BJ (cell line): ENCODE results near the gene ZNF559. TPM values are rescaled to one million over a fixed set of nuclear protein-coding genes. Genes with fewer than 3 reads are reported as not detected.

Experiments used
- CTCF ChIA-PET: fragments of 350-600 bp; formaldehyde crosslinking; extraction: SDS; loops from one replicate; lab custom pipeline; 2021; ENCODE audit warnings: antibody characterized with exemption, inconsistent platforms; lab: Yijun Ruan, JAX
- POLR2A ChIA-PET: fragments of 300-600 bp; sonication (Branson Sonifier 250); formaldehyde crosslinking; extraction: SDS; loops from one replicate; lab custom pipeline; 2021; ENCODE audit warnings: antibody characterized with exemption; lab: Charles Lee
- DNase-seq: peaks from one replicate; pipeline ENCODE4 v3.0.0-alpha.2; 2011; ENCODE audit warnings: low read depth
- H3K27me3 ChIP-seq: 2 replicates; pipeline ENCODE4 v1.6.0; 2011; ENCODE audit warnings: low read length; ENCODE audit not compliant: control insufficient read depth, insufficient read depth
- H3K36me3 ChIP-seq: 2 replicates; pipeline ENCODE4 v1.5.1; 2011; ENCODE audit warnings: low read length; ENCODE audit not compliant: control insufficient read depth, insufficient read depth
- H3K4me3 ChIP-seq: 2 replicates; pipeline ENCODE4 v1.5.1; 2011; ENCODE audit warnings: low read depth, mild to moderate bottlenecking, control low read depth, low read length
- polyA plus RNA-seq: library from polyadenylated mRNA; depleted of rRNA; stranded (reverse); fragments of >200 nt; gene quantifications from 2 replicates; pipeline ENCODE4 v1.2.3, GENCODE V29; 2011
- TF ChIP-seq, protein P1 (sequence below): IDR thresholded peaks from 2 replicates; pipeline ENCODE4 v1.5.1; 2011; ENCODE audit warnings: low read depth, mild to moderate bottlenecking, control low read depth, inconsistent platforms, low read length, moderate library complexity; ENCODE audit not compliant: insufficient read depth

ZNF559 gene
- polyA plus RNA-seq, 1 experiment = 8.2 TPM

DNA sequence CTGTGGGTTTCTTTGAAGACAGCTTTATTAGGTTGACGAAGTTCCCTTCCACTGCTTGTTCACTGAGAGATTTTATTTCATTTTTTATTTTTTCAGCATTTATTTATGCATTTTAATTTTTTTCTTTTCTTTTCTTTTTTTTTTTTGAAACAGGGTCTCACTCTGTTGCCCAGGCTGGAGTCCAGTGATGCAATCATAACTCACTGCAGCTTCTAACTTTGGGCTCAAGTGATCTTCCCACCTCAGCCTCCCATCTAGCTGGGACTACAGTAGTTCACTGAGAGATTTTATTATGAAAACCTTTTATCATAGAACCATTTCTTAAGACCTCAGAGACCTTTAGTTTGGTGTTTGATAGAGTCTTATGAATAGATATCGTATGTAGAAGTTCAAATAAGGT, 28.5 kb downstream of the ZNF559 start:
- TF ChIP-seq, protein P1, sequence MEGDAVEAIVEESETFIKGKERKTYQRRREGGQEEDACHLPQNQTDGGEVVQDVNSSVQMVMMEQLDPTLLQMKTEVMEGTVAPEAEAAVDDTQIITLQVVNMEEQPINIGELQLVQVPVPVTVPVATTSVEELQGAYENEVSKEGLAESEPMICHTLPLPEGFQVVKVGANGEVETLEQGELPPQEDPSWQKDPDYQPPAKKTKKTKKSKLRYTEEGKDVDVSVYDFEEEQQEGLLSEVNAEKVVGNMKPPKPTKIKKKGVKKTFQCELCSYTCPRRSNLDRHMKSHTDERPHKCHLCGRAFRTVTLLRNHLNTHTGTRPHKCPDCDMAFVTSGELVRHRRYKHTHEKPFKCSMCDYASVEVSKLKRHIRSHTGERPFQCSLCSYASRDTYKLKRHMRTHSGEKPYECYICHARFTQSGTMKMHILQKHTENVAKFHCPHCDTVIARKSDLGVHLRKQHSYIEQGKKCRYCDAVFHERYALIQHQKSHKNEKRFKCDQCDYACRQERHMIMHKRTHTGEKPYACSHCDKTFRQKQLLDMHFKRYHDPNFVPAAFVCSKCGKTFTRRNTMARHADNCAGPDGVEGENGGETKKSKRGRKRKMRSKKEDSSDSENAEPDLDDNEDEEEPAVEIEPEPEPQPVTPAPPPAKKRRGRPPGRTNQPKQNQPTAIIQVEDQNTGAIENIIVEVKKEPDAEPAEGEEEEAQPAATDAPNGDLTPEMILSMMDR = no peak
- POLR2A ChIA-PET = no interaction called here
- Histone ChIP-seq H3K4me3 (no peak overlapping the region), H3K27me3 (no peaks in the 10 kb centered on the region), H3K36me3 (no peaks in the 10 kb centered on the region)
- DNase-seq = no peak
- CTCF ChIA-PET = no interaction called here

DNA sequence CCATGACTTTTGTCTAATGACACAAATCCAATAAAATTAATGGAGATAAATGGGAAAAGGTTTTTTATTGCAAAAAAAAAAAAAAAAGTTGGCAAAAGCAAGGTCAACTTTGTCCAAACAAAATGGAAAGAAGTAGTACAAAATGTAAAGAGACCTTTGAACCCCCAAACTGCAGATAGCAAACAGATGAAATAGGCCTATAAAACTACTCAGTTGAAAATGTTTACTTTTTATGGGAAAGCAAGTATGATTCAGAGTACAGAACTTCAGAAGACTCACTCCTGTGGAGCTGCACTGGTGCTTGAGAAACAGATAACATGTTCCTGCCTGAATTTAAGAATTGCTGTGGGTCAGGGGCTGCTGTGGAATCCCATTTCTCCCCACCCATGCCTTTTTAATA, 29.0 kb downstream of the ZNF559 start:
- CTCF ChIA-PET = no interaction called here
- POLR2A ChIA-PET = no interaction called here
- no peaks in the 10 kb centered on the region for H3K36me3 ChIP-seq
- DNase-seq = no peak
- TF ChIP-seq, protein P1 = no peak
- no peak overlapping the region for H3K4me3 ChIP-seq
- H3K27me3 ChIP-seq = no peaks in the 10 kb centered on the region

DNA sequence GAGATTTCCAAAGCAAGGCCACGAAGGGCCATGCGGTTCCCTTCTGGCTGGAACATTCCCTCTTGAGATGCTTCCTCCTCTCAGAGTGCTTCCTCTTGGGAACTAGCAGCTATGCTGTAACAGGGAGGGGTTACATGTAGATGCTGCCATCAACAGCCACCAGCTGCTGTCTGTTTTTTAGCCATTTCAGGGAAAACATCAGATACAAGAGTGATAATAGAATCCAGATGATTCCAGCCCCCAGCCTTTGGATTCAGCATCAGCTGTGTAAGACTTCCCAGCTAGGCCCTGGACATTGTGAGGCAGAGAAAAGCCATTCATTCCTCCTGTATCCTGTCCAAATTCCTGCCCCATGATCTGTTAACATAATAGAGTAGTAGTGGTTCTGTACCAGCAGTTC, 30.7 kb downstream of the ZNF559 start:
- CTCF ChIA-PET = no interaction called here
- TF ChIP-seq, protein P1 = no peak

DNA sequence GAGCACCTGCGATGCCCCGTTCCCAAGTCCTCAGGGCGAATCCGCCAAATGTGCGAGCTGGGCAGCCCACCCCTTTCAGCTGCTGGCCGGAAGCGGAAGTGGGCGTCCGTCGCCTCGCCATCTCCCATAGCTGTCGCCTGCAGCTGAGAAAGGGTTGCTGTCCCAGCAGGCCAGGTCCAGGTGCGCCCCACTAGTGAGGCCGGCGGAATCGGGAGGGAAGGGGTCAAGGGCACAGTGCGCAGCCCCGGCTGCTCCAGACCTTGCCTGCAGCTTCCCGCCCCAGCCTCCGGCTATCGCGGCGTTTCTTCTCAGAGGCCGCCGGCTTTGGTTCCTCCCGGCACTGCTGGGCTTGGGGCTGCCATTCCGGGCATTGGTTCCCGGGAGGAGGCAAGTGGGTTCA, 38.9 kb downstream of the ZNF559 start, which contains the start of gene ZNF177:
TSS of gene ZNF177 (plus strand) at position 109 of the 400 bp plus-strand sequence. CDS start 15,299 bp downstream, outside the sequence.
- CTCF ChIA-PET = no interaction called here
- DNase-seq = no peak
- no peaks in the 10 kb centered on the region for H3K27me3 ChIP-seq
- H3K36me3 ChIP-seq = no peaks in the 10 kb centered on the region; the same call in 1 of the 2 replicates
- TF ChIP-seq, protein P1 = no peak
- H3K4me3 ChIP-seq = peak within 1 kb of the TSS; percentile 41
- POLR2A ChIA-PET = interaction anchor here (0.6 kb wide), 1 partner anchor 888 kb away, joined by 8 read pairs; no protein-coding TSS in a partner anchor

More for the DNA sequence above, 30.7 kb downstream of the ZNF559 start:
- POLR2A ChIA-PET = no interaction called here
- Histone ChIP-seq H3K27me3 (no peaks in the 10 kb centered on the region), H3K4me3 (no peak overlapping the region), H3K36me3 (no peaks in the 10 kb centered on the region)
- no peak for DNase-seq

DNA sequence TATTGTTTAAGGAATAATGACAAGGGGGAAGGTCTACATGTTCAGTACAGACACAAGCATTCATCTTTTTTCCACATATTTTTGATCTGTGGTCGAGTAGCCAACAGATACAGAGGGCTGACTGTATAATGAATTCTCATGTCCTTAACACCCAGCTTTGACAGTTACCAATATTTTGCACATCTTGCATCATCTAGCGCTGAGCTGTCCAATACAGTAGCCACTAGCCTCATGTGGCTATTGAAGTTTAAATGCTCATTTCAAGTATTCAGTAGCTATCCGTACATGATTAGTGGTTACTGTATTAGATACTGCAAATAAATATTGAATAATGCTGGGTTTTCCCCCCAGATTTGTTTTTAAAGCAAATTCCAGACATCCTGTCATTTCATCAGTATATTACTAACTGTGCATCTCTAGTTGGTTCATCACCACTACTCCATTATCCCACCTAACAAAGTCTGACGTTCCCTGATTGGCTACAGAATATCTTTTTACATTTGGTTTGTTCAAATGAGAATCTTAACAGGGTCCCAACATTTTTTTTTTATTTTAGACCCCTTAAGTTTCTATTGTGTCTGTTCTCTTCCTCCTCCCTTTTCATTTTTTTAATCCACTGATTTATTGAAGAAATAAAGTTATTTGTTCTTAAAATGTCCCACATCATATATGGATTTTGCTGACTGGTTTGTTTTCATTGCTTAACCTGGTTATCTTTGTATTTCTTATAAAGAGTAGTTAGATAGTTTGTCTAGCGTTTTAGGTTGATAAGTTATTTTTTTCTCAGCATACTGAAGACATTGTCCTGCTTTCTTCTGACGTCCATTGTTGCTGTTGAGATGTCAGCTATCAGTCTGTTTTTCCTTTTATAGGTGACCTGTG, 47.0 kb downstream of the ZNF559 start:
- TF ChIP-seq, protein P1 = no peak
- no peak overlapping the region for H3K4me3 ChIP-seq
- no peak for DNase-seq
- H3K36me3 ChIP-seq = no peaks in the 10 kb centered on the region; the same call in 1 of the 2 replicates
- no peaks in the 10 kb centered on the region for H3K27me3 ChIP-seq
- ChIA-PET POLR2A (no interaction called here), CTCF (no interaction called here)
